Endothelial cell of umbilical vein (primary cell): ENCODE data around the gene TBC1D7. TPM values are rescaled to one million over a fixed set of nuclear protein-coding genes. Genes with fewer than 3 reads are reported as not detected.

Experiments
- BruUV-seq: library from RNA; stranded (reverse); fragments of 400-500 nt; replicated peaks from 2 replicates; lab custom pipeline; 2021; lab: Mats Ljungman, UMichigan
- CTCF ChIA-PET: fragments of 300-600, 350-600 bp; sonication (Branson Sonifier 250); formaldehyde crosslinking; loops from one replicate; lab custom pipeline; 2021; ENCODE audit warnings: antibody characterized with exemption, inconsistent platforms; lab: Charles Lee
- POLR2A ChIA-PET: fragments of 300-600, 350-600 bp; sonication (Branson Sonifier 250); formaldehyde crosslinking; loops from one replicate; lab custom pipeline; 2021; ENCODE audit warnings: antibody characterized with exemption, inconsistent platforms; lab: Charles Lee
- DNase-seq: peaks from one replicate; pipeline ENCODE4 v3.0.0-alpha.2; 2011; ENCODE audit warnings: low read depth, low spot score
- FAIRE-seq: peaks from 2 replicates; lab custom pipeline; 2011; peaks lifted over from hg19 to GRCh38; lab: Jason Lieb, UNC
- H2AFZ ChIP-seq: 2 replicates; pipeline ENCODE4 v1.6.0; 2012; ENCODE audit warnings: low read depth, low read length, control low read depth, inconsistent platforms
- H3K27ac ChIP-seq: 2 replicates; pipeline ENCODE4 v1.5.1; 2011; ENCODE audit warnings: low read depth, mild to moderate bottlenecking, control low read depth, low read length, moderate library complexity; ENCODE audit not compliant: insufficient read depth
- H3K27me3 ChIP-seq, 2 experiments: 2 replicates each; pipeline versions ENCODE4 v1.6.0 to v1.6.1; 2011; ENCODE audit warnings: low read length in 2 of 2, mixed read lengths in 1 of 2; ENCODE audit not compliant: control insufficient read depth in 2 of 2, insufficient read depth in 2 of 2
- H3K36me3 ChIP-seq, 2 experiments: 2 replicates in 1 of 2; 3 replicates in 1 of 2; pipeline ENCODE4 v1.5.1; 2011; ENCODE audit warnings: low read length in 2 of 2, mild to moderate bottlenecking in 1 of 2, moderate library complexity in 1 of 2; ENCODE audit not compliant: control insufficient read depth in 2 of 2, insufficient read depth in 2 of 2; ENCODE audit errors: extremely low read depth in 1 of 2
- H3K4me1 ChIP-seq: 3 replicates; pipeline ENCODE4 v1.5.1; 2011; ENCODE audit warnings: mild to moderate bottlenecking, low read length; ENCODE audit not compliant: control insufficient read depth, insufficient read depth; ENCODE audit errors: extremely low read depth
- H3K4me2 ChIP-seq: 2 replicates; pipeline ENCODE4 v1.6.1; 2011; ENCODE audit warnings: low read length, control low read depth, mixed read lengths; ENCODE audit not compliant: insufficient read depth
- H3K4me3 ChIP-seq, 3 experiments: fragments of 200-600 bp in 1 of 3; sonication (generic), shearing (Covaris generic) in 1 of 3; replicated peaks in 1 of 3; 2 replicates each; pipeline ENCODE4 v1.5.1; 2011 to 2016; ENCODE audit warnings: control low read depth in 3 of 3, low read length in 3 of 3, mild to moderate bottlenecking in 2 of 3, inconsistent platforms in 1 of 3, low read depth in 1 of 3, moderate library complexity in 1 of 3; ENCODE audit not compliant: insufficient read depth in 1 of 3
- H3K79me2 ChIP-seq: 2 replicates; pipeline ENCODE4 v1.6.0; 2012; ENCODE audit warnings: low read length, inconsistent platforms; ENCODE audit not compliant: control insufficient read depth, insufficient read depth
- H3K9ac ChIP-seq: replicated peaks from 2 replicates; pipeline ENCODE3; 2011; ENCODE audit warnings: low read length, control low read depth; ENCODE audit not compliant: insufficient read depth; ENCODE audit errors: extremely low read depth
- H3K9me1 ChIP-seq: replicated peaks from 3 replicates; pipeline ENCODE4 v1.6.0; 2011; ENCODE audit warnings: mild to moderate bottlenecking, low read length; ENCODE audit not compliant: control insufficient read depth, insufficient read depth; ENCODE audit errors: extremely low read depth
- H3K9me3 ChIP-seq: replicated peaks from 2 replicates; pipeline ENCODE4 v1.5.1; 2012; ENCODE audit warnings: low read length, inconsistent platforms; ENCODE audit not compliant: control insufficient read depth, insufficient read depth
- H4K20me1 ChIP-seq: replicated peaks from 2 replicates; pipeline ENCODE3; 2011; ENCODE audit warnings: mild to moderate bottlenecking, low read length; ENCODE audit not compliant: control insufficient read depth, insufficient read depth; ENCODE audit errors: extremely low read depth
- CTCF ChIP-seq, 2 donors: IDR thresholded peaks; 1 replicate in 1 of 2; 2 replicates in 1 of 2; pipeline ENCODE4 v1.5.1; 2011; ENCODE audit warnings: low read length in 2 of 2, mild to moderate bottlenecking in 2 of 2, moderate library complexity in 2 of 2, control low read depth in 1 of 2, inconsistent platforms in 1 of 2, low read depth in 1 of 2; ENCODE audit not compliant: insufficient read depth in 1 of 2; ENCODE audit errors: extremely low read depth in 1 of 2
- FOS ChIP-seq: IDR thresholded peaks from 2 replicates; pipeline ENCODE4 v1.6.1; 2011; ENCODE audit warnings: mild to moderate bottlenecking, low read length, moderate library complexity, borderline replicate concordance; ENCODE audit not compliant: insufficient read depth
- GATA2 ChIP-seq: IDR thresholded peaks from 2 replicates; pipeline ENCODE4 v1.7.0; 2011; ENCODE audit warnings: low read depth, mild to moderate bottlenecking, moderate library complexity, mixed read lengths, low read length; ENCODE audit not compliant: insufficient read length, insufficient read depth
- JUN ChIP-seq: IDR thresholded peaks from 2 replicates; pipeline ENCODE4 v1.6.1; 2011; ENCODE audit warnings: borderline replicate concordance, low read depth; ENCODE audit not compliant: insufficient read length, insufficient read depth
- POLR2A ChIP-seq: IDR thresholded peaks from 2 replicates; pipeline ENCODE4 v1.6.1; 2012; ENCODE audit warnings: low read depth, mild to moderate bottlenecking, control low read depth, low read length
- POLR2AphosphoS5 ChIP-seq: IDR thresholded peaks from 2 replicates; pipeline ENCODE4 v1.6.1; 2012; ENCODE audit warnings: low read depth, mild to moderate bottlenecking, control low read depth, low read length, moderate library complexity; ENCODE audit not compliant: insufficient read depth
- dilution Hi-C: fragments of 300-500 bp; cut with MboI; formaldehyde crosslinking; loops from one replicate; pipeline ENCODE4 v1.15.0; 2019; ENCODE audit warnings: low sequenced_read_pairs; ENCODE audit not compliant: extremely low pct_ligation_motif_present
- intact Hi-C: fragments of 100-400 bp; cut with micrococcal nuclease; formaldehyde crosslinking; loops from one replicate; pipeline ENCODE4 v1.10.0; 2022
- polyA plus RNA-seq, 4 experiments: library from polyadenylated mRNA; depleted of rRNA in 3 of 4; stranded (reverse) in 3 of 4; unstranded in 1 of 4; fragments of >200 nt; gene quantifications; 2 replicates each; pipeline versions ENCODE4 v1.2.1 to v1.2.3, GENCODE V29; 2011 to 2012; ENCODE audit warnings: missing spikeins in 1 of 4
- total RNA-seq: library from RNA; stranded (reverse); gene quantifications from 2 replicates; pipeline ENCODE4 v1.2.3, GENCODE V29; 2021
- TF ChIP-seq, protein P1 (sequence below): IDR thresholded peaks from 2 replicates; pipeline ENCODE4 v1.6.1; 2011; ENCODE audit not compliant: insufficient read depth, insufficient read length

The TBC1D7 gene
- total and polyA plus RNA-seq, 2 donors (not counting 3 experiments of a cell fraction or from before 2014, with no cell fraction given) = 26.6 to 28.1 TPM

- Histone ChIP-seq H4K20me1 (no peaks in the 10 kb centered on the region), H3K4me3 (no peak overlapping the region), H3K27me3 (no peaks in the 10 kb centered on the region), H3K4me2 (peak overlapping the region; percentile 53), H3K9me3 (no peaks in the 10 kb centered on the region), H3K9me1 (no peaks in the 10 kb centered on the region), H3K27ac (peak overlapping the region; percentile 89), H3K9ac (peak overlapping the region; percentile 68), H2AFZ (peak overlapping the region; percentile 2), H3K36me3 (no peaks in the 10 kb centered on the region), H3K4me1 (peaks cover 28% of the 10 kb centered on the region), H3K79me2 (no peaks in the 10 kb centered on the region)
- ChIA-PET CTCF (interaction anchor here (0.6 to 2.9 kb wide), 12 partner anchors 10 to 220 kb away, joined by 3 to 21 read pairs (median 4); partner anchors contain the start of genes GFOD1, SIRT5 and TBC1D7), POLR2A (interaction anchor here (0.7 to 1.3 kb wide), 2 partner anchors 18 to 219 kb away, joined by 4 read pairs; partner anchors contain the start of gene SIRT5)
- intact Hi-C loops (loop anchor here (1.0 to 2.0 kb wide), 4 partner anchors 18 to 172 kb away; no protein-coding TSS in a partner anchor), dilution Hi-C loops (no loop called here)
- DNase-seq = peak; percentile 69
- BruUV-seq = no TSS peak
- peak; percentile 91 for FAIRE-seq
- TF ChIP-seq CTCF (IDR thresholded peaks at IDR 0.05; ENCODE audit: extremely low read depth in 1 of 2, insufficient read depth in 1 of 2, low read depth in 1 of 2, low read length in 2 of 2) (no peak), FOS (peak; percentile 68), GATA2 (peak; percentile 90), POLR2A (no peak), JUN (peak; percentile 62), POLR2AphosphoS5 (peak; percentile 69)
- TF ChIP-seq, protein P1, sequence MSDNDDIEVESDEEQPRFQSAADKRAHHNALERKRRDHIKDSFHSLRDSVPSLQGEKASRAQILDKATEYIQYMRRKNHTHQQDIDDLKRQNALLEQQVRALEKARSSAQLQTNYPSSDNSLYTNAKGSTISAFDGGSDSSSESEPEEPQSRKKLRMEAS = no peak
Observed at GRCh38 chr6:13355043-13355945, 27.0 kb upstream of the TBC1D7 start.
